ENCODE data around the gene SOX5. TPM values are rescaled to one million over a fixed set of nuclear protein-coding genes. Genes with fewer than 3 reads are reported as not detected.

The SOX5 gene
- total and polyA plus RNA-seq, 2 donors (not counting 1 experiment from before 2014, with no cell fraction given) = 3.9 to 17.2 TPM

GRCh38 chr12:23579257-23579656 is 370.2 kb downstream of the SOX5 start:
- DNase-seq (no peak), ATAC-seq (ENCODE audit: low read depth) (no peak)
- TF ChIP-seq CTCF (IDR thresholded peaks at IDR 0.05) (no peak), EZH2 (IDR thresholded peaks at IDR 0.05; ENCODE audit: borderline replicate concordance, insufficient read depth, low read depth, low read length, poor library complexity, severe bottlenecking) (no peak)
- POLR2A ChIA-PET = interaction anchor here (0.6 kb wide), 1 partner anchor 12 kb away, joined by 7 read pairs; no protein-coding TSS in a partner anchor
- H3K4me2 ChIP-seq (replicated peaks; ENCODE audit: low read depth, low read length, poor library complexity, severe bottlenecking) = no peak overlapping the region
- no peaks in the 10 kb centered on the region for H3K79me2 ChIP-seq (ENCODE audit: control insufficient read depth, insufficient read depth, low read length)
- CTCF ChIA-PET = interaction anchor here (0.5 kb wide), 1 partner anchor 21 kb away, joined by 5 read pairs; no protein-coding TSS in a partner anchor
- no peak overlapping the region for H3K9ac ChIP-seq (ENCODE audit: low read length)
- no CpG with 5 or more reads among the region's 1 CpG for WGBS (ENCODE audit: insufficient coverage)
- H3K27me3 ChIP-seq (replicated peaks in 1 of 4; ENCODE audit: control extremely low read depth in 1 of 4, control insufficient read depth in 3 of 4, insufficient read depth in 4 of 4, low read length in 3 of 4) = no peaks in the 10 kb centered on the region
- H3K4me1 ChIP-seq (ENCODE audit: control insufficient read depth in 2 of 2, insufficient read depth in 2 of 2, low read length in 2 of 2) = no peaks in the 10 kb centered on the region
- no peak overlapping the region for H3K4me3 ChIP-seq (ENCODE audit: control extremely low read depth in 1 of 5, extremely low read depth in 1 of 5, insufficient read depth in 1 of 5, low read depth in 2 of 5, low read length in 4 of 5)
- no peak overlapping the region for H3K27ac Mint-ChIP-seq
- no peak overlapping the region for H3K4me3 Mint-ChIP-seq
- no peaks in the 10 kb centered on the region for H3K9me3 ChIP-seq (ENCODE audit: control extremely low read depth in 1 of 3, control insufficient read depth in 2 of 3, insufficient read depth in 1 of 3, low read length in 2 of 3)
- H3K27ac ChIP-seq (ENCODE audit: low read length in 2 of 2) = no peak overlapping the region
- no peaks in the 10 kb centered on the region for H3K9me3 Mint-ChIP-seq (ENCODE audit: insufficient read depth)
- H2AFZ ChIP-seq (ENCODE audit: insufficient read depth, low read depth, low read length, poor library complexity, severe bottlenecking) = no peak overlapping the region
- no peaks in the 10 kb centered on the region for H3K36me3 ChIP-seq (replicated peaks in 1 of 2; ENCODE audit: control extremely low read depth in 1 of 2, control insufficient read depth in 1 of 2, extremely low read depth in 1 of 2, insufficient read depth in 2 of 2, low read length in 1 of 2)
- intact Hi-C loops (cut with micrococcal nuclease) = no loop called here
- H3K27me3 Mint-ChIP-seq = no peaks in the 10 kb centered on the region
- no peaks in the 10 kb centered on the region for H4K20me1 ChIP-seq (ENCODE audit: control insufficient read depth, insufficient read depth, low read length, poor library complexity, severe bottlenecking)
- no peaks in the 10 kb centered on the region for H3K4me1 Mint-ChIP-seq

- H3K4me3 Mint-ChIP-seq = no peak overlapping the region
- no CpG with 5 or more reads among the region's 2 CpGs for WGBS (ENCODE audit: insufficient coverage)
- POLR2A ChIA-PET = no interaction called here
- H3K27me3 Mint-ChIP-seq = no peaks in the 10 kb centered on the region
- Histone ChIP-seq H3K4me1 (ENCODE audit: control insufficient read depth in 2 of 2, insufficient read depth in 2 of 2, low read length in 2 of 2) (no peaks in the 10 kb centered on the region), H3K9me3 (ENCODE audit: control extremely low read depth in 1 of 3, control insufficient read depth in 2 of 3, insufficient read depth in 1 of 3, low read length in 2 of 3) (no peaks in the 10 kb centered on the region), H3K4me2 (replicated peaks; ENCODE audit: low read depth, low read length, poor library complexity, severe bottlenecking) (no peak overlapping the region), H3K27me3 (replicated peaks in 1 of 4; ENCODE audit: control extremely low read depth in 1 of 4, control insufficient read depth in 3 of 4, insufficient read depth in 4 of 4, low read length in 3 of 4) (no peaks in the 10 kb centered on the region), H3K27ac (ENCODE audit: low read length in 2 of 2) (no peak overlapping the region), H3K36me3 (replicated peaks in 1 of 2; ENCODE audit: control extremely low read depth in 1 of 2, control insufficient read depth in 1 of 2, extremely low read depth in 1 of 2, insufficient read depth in 2 of 2, low read length in 1 of 2) (no peaks in the 10 kb centered on the region), H4K20me1 (ENCODE audit: control insufficient read depth, insufficient read depth, low read length, poor library complexity, severe bottlenecking) (no peaks in the 10 kb centered on the region), H3K9ac (ENCODE audit: low read length) (no peak overlapping the region), H3K4me3 (ENCODE audit: control extremely low read depth in 1 of 5, extremely low read depth in 1 of 5, insufficient read depth in 1 of 5, low read depth in 2 of 5, low read length in 4 of 5) (no peak overlapping the region), H3K79me2 (ENCODE audit: control insufficient read depth, insufficient read depth, low read length) (no peaks in the 10 kb centered on the region), H2AFZ (ENCODE audit: insufficient read depth, low read depth, low read length, poor library complexity, severe bottlenecking) (no peak overlapping the region)
- no peaks in the 10 kb centered on the region for H3K4me1 Mint-ChIP-seq
- no peak overlapping the region for H3K27ac Mint-ChIP-seq
- TF ChIP-seq CTCF (IDR thresholded peaks at IDR 0.05) (no peak), EZH2 (IDR thresholded peaks at IDR 0.05; ENCODE audit: borderline replicate concordance, insufficient read depth, low read depth, low read length, poor library complexity, severe bottlenecking) (no peak)
- intact Hi-C loops (cut with micrococcal nuclease) = no loop called here
- no peaks in the 10 kb centered on the region for H3K9me3 Mint-ChIP-seq (ENCODE audit: insufficient read depth)
- DNase-seq = no peak
- no peak for ATAC-seq (ENCODE audit: low read depth)
- CTCF ChIA-PET = no interaction called here
Measured at GRCh38 chr12:23576372-23576771, 373.1 kb downstream of the SOX5 start.

All from B cell (primary cell).